SU-DHL-6 (cell line): Measurements from ENCODE around the gene PRM3.

Experiments
- EZH2phosphoT487 ChIP-seq: fragments of 200-600 bp; sonication (generic), shearing (Covaris generic); conservative IDR thresholded peaks from 2 replicates; pipeline ENCODE4 v1.6.1; 2018; ENCODE audit warnings: mild to moderate bottlenecking, antibody characterized with exemption, low read length, moderate library complexity, mixed read lengths
- TF ChIP-seq, protein P1 (sequence below): fragments of 200-600 bp; sonication (generic); IDR thresholded peaks from one replicate; pipeline ENCODE4 v1.5.1; 2017; ENCODE audit warnings: antibody characterized with exemption, mild to moderate bottlenecking, low read length, moderate library complexity; ENCODE audit not compliant: insufficient read depth, poor library complexity, severe bottlenecking

GRCh38 chr16:11268921-11269375 is 4.5 kb downstream of the PRM3 start, which contains the start of gene TNP2:
- TF ChIP-seq, protein P1, sequence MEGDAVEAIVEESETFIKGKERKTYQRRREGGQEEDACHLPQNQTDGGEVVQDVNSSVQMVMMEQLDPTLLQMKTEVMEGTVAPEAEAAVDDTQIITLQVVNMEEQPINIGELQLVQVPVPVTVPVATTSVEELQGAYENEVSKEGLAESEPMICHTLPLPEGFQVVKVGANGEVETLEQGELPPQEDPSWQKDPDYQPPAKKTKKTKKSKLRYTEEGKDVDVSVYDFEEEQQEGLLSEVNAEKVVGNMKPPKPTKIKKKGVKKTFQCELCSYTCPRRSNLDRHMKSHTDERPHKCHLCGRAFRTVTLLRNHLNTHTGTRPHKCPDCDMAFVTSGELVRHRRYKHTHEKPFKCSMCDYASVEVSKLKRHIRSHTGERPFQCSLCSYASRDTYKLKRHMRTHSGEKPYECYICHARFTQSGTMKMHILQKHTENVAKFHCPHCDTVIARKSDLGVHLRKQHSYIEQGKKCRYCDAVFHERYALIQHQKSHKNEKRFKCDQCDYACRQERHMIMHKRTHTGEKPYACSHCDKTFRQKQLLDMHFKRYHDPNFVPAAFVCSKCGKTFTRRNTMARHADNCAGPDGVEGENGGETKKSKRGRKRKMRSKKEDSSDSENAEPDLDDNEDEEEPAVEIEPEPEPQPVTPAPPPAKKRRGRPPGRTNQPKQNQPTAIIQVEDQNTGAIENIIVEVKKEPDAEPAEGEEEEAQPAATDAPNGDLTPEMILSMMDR, result no peak
- no peak for TF ChIP-seq EZH2phosphoT487
